Chondrocyte (in vitro differentiated cells): ENCODE measurements around the gene SALL2. TPM values are rescaled to one million over a fixed set of nuclear protein-coding genes. Genes with fewer than 3 reads are reported as not detected.
A peak's percentile ranks its signal among the peaks of the same experiment; 100 is the strongest.
"Not testable (repeated sequence)": the region's sequence is repeated elsewhere in the genome, so short reads cannot be mapped to it uniquely, and the experiment has no call there.

Source experiments
- DNase-seq: peaks from one replicate; pipeline ENCODE4 v3.0.0; 2021; ENCODE audit warnings: mixed read lengths, low spot score
- H3K27ac Mint-ChIP-seq: one replicate; pipeline ENCODE4 v1.8.0; 2021; ENCODE audit warnings: mild to moderate bottlenecking, moderate library complexity, mixed read lengths; ENCODE audit not compliant: unreplicated experiment
- H3K27me3 Mint-ChIP-seq: 2 replicates; pipeline ENCODE4 v1.8.0; 2021; ENCODE audit warnings: low read depth, mixed read lengths
- H3K36me3 Mint-ChIP-seq: 2 replicates; pipeline ENCODE4 v1.8.0; 2021; ENCODE audit warnings: low read depth, mixed read lengths
- H3K4me1 Mint-ChIP-seq: 2 replicates; pipeline ENCODE4 v1.8.0; 2021; ENCODE audit warnings: low read depth, mild to moderate bottlenecking, mixed read lengths
- H3K4me3 Mint-ChIP-seq: one replicate; pipeline ENCODE4 v1.8.0; 2021; ENCODE audit warnings: mild to moderate bottlenecking, moderate library complexity, mixed read lengths; ENCODE audit not compliant: unreplicated experiment
- H3K9me3 Mint-ChIP-seq: 2 replicates; pipeline ENCODE4 v1.8.0; 2021; ENCODE audit warnings: low read depth, mixed read lengths
- CTCF ChIP-seq: fragments of 200-600 bp; sonication (generic); IDR thresholded peaks from 2 replicates; pipeline ENCODE4 v1.5.0; 2021; ENCODE audit warnings: antibody characterized with exemption, mild to moderate bottlenecking, moderate library complexity
- total RNA-seq: library from RNA; stranded (reverse); gene quantifications from 3 replicates; pipeline ENCODE4 v1.2.1, GENCODE V29; 2021

The SALL2 gene
- total RNA-seq, 1 donor from 2014 or later: 10.1 TPM

GRCh38 chr14:21556378-21557083 is 30.4 kb upstream of the SALL2 start:
- Mint-ChIP-seq H3K36me3 (no peaks in the 10 kb centered on the region), H3K27me3 (no peaks in the 10 kb centered on the region), H3K27ac (peak overlapping the region; percentile 33), H3K9me3 (no peaks in the 10 kb centered on the region), H3K4me3 (no peak overlapping the region), H3K4me1 (peaks cover 12% of the 10 kb centered on the region)
- TF ChIP-seq CTCF: no peak
- DNase-seq: no peak

GRCh38 chr14:21553266-21553665 is 27.1 kb upstream of the SALL2 start:
- Mint-ChIP-seq H3K4me1 (peaks cover 10% of the 10 kb centered on the region), H3K27ac (no peak overlapping the region), H3K4me3 (no peak overlapping the region), H3K9me3 (no peaks in the 10 kb centered on the region), H3K27me3 (no peaks in the 10 kb centered on the region), H3K36me3 (no peaks in the 10 kb centered on the region)
- no peak for DNase-seq
- no peak for TF ChIP-seq CTCF

DNA sequence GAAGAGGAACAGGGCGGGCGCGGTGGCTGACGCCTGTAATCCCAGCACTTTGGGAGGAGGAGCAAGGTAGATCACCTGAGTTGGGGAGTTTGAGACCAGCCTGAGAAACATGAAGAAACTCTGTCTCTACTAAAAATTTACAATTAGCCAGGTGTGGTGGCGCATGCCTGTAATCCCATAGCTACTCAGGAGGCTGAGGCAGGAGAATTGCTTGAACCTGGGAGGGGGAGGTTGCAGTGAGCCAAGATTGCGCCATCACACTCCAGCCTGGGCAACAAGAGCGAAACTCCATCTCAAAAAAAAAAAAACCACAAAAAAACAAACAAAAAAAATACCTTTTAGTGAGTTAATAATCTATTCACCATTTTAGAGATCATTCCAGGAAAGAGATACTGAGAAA is 18.4 kb upstream of the SALL2 start:
- DNase-seq, H3K27ac Mint-ChIP-seq, H3K36me3 Mint-ChIP-seq, H3K27me3 Mint-ChIP-seq, H3K4me1 Mint-ChIP-seq, H3K4me3 Mint-ChIP-seq, H3K9me3 Mint-ChIP-seq: not testable (repeated sequence)

DNA sequence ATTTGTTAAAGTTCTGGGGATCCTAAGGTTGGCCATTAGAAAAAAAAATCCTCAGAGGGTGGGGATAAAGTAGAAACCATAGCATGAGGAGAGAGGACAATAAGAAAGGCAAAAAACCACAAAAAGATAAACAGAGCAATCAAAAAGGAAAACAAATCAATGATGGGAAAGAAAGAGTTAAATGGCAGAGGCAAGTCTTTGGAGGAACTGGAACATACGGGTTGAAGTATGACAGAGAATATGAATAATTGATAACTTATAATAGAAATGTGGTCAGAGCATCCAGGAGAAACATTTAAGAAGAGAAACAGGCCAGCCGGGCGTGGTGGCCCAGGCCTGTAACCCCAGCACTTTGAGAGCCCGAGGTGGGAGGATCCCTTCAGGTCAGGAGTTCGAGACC is 17.8 kb upstream of the SALL2 start:
- peaks cover 12% of the 10 kb centered on the region for H3K27me3 Mint-ChIP-seq
- H3K27ac Mint-ChIP-seq: no peak overlapping the region
- TF ChIP-seq CTCF: no peak
- no peaks in the 10 kb centered on the region for H3K36me3 Mint-ChIP-seq
- H3K4me3 Mint-ChIP-seq: no peak overlapping the region
- no peaks in the 10 kb centered on the region for H3K4me1 Mint-ChIP-seq
- no peak for DNase-seq
- H3K9me3 Mint-ChIP-seq: no peaks in the 10 kb centered on the region

DNA sequence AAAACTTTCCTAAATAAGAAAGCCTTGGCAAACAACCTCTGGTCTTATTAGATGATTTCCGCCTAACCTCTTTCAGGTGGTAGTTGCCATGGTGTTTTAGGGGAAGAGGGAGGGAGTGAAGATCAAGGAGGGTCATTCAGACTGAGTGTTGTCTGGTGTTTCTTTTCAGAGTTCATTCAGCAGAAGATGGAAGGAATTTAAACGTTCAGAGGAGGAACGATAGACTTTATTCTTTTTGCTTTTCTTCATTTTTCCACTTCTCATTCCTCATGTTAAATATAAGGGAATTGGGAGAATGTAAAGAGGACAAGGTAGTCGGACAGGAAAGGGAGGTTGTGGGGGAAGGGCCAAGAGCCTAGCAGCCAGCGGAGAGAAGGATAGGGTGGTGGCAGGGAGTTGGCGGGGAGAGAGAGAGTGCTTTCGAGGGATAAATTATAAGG is 17.4 kb upstream of the SALL2 start:
- H3K4me3 Mint-ChIP-seq: no peak overlapping the region
- TF ChIP-seq CTCF: no peak
- no peak for DNase-seq
- H3K9me3 Mint-ChIP-seq: no peaks in the 10 kb centered on the region
- H3K36me3 Mint-ChIP-seq: no peaks in the 10 kb centered on the region
- H3K27me3 Mint-ChIP-seq: peaks cover 16% of the 10 kb centered on the region
- no peaks in the 10 kb centered on the region for H3K4me1 Mint-ChIP-seq
- H3K27ac Mint-ChIP-seq: no peak overlapping the region
